UCSD-AML1 (cell line): ENCODE data around the gene LATS2.

Experiments used
- DNase-seq: peaks from one replicate; lab custom pipeline; 2025; ENCODE audit not compliant: unreplicated experiment; lab: John Stamatoyannopoulos, UW

The LATS2 gene

DNA sequence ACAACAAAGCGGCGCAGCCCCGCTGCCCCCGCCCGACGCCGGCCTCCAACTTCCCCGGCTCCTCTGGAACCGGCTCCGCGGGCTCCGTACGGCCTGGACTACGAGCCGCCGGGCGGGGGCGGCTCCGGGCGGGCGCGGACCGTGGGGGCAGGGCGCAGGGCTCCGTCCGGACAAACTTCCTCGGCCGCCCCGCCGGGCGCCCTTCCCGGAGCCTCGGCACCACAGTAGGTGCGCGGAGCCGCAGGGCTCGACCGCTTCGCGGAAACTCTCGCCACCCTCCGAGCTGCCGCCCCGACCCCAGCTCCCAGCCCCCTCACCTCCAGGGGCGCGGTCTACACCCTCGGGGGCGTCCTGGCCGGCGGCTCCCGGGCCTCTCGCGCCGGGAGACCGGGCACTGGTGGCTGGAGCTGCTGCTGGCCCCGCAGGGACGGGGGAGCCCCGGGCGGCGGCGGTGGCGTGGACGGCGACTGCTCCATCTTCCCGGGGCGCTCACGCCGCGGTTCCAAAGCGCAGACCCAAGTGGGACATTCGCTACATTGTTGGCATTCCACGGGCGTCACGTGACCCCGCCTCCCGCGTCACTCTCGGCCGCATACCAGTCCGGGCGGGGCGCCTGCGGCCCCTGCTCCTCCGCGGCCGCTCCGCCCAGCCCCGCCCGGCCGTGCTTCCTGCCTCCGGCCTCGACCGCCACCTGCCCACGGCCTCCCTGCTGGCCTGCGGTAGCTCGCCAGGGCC is at the start of gene LATS2:
TSS of gene LATS2 (minus strand) at position 558 of the 735 bp plus-strand sequence. CDS start 15,560 bp downstream, outside the sequence.
- peak; percentile 94 for DNase-seq

DNA sequence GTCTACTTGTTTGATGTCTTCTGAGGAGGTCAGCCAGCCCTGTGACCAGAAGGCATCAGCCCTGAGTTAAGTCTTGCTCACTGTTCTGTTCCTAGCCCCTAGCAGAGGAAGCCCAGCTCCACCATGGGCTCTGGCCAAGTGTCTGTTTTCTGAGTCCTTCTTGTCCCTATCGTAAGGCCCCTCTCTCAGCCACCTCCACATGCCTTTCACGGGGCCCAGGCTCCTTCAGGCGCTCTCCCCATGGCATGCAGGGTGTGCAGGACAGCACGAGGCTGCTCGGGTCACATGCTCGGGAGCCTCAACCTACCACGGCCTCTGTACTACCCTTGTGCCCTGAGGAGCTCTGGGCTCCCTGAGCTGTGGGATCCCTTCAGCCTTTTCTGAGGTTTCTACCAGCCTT is 47.8 kb upstream of the LATS2 start:
- no peak for DNase-seq

DNA sequence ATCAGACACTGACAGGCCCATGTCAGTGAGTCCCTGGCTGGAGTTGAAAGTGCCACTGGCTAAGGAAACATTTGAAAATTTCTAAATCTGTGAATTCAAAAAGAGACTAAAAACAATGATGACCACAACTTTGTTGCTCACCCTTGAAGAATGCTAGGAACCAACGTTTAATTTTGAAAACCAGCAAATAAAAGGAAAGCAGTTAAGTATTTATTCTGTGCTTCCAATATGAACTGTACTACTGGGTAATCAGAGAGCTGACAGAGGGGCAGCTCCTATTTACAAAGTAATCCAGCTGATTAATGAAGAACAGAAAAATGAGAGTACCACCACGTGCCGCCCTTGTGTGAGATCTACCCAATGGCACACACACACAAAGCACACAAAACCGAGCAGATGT is 44.7 kb upstream of the LATS2 start:
- DNase-seq: no peak

- no peak for DNase-seq
These were observed 43.0 kb upstream of the LATS2 start for GRCh38 chr13:21104199-21105019.

- no peak for DNase-seq
These were observed 40.6 kb upstream of the LATS2 start for GRCh38 chr13:21101865-21102576.

GRCh38 chr13:21100994-21101757 is 39.8 kb upstream of the LATS2 start:
- no peak for DNase-seq

DNA sequence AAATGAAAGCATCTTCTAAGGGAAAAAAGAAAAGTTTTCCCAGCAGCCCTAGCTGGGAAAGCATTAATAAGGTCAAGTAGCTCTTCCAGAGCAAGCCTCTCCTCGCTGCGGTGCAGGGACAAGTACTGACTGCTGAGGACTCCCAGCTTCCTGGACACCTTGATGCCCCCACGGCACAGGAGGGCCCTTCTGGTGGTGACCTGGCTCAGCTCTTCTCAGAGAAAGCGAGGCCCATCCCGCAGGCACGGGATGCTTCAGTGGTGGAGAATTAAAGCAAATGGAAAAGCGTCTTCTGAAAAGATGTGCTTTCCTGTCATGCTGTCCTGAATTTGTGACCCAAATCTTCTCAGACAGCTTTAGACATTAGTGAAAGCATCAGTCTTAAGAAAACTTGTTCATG is 38.8 kb upstream of the LATS2 start:
- no peak for DNase-seq

- DNase-seq: no peak
These were observed 33.9 kb upstream of the LATS2 start for GRCh38 chr13:21095311-21095710.

DNA sequence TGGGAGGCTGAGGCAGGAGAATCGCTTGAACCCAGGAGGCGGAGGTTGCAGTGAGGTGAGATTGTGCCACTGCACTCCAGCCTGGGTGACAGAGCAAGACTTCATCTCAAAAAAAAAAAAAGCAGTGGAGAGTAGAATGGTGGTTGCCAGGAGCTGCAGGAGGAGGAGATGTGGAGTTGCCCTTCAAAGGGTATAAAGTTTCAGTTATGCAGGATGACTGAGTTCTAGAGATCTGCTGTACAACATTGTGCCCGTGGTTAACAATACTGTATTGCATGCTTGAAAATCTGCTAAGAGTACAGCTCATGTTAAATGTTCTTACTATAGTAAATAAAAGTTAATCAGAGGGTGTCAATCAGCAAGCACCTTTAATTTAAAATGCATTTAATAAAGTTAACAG is 28.4 kb upstream of the LATS2 start:
- no peak for DNase-seq

GRCh38 chr13:21088534-21088933 is 27.1 kb upstream of the LATS2 start:
- DNase-seq: no peak

- DNase-seq: no peak
These were observed 25.5 kb upstream of the LATS2 start for GRCh38 chr13:21086929-21087328.

- DNase-seq: no peak
These were observed 20.5 kb upstream of the LATS2 start for GRCh38 chr13:21081926-21082325.

DNA sequence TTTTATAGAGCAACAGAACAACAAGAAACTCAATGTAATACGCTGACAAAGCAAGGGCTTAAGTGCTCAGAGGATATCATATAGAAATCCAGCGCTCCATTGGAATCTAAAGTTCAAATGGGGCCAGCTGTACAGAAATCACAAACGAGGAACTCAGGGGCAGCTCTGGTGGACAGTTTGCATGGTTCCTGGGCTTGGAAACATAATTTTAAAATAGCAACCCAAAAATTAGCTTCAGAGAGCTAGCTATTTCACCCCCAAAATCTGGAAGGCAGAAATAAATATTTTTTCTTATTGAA is 19.2 kb upstream of the LATS2 start:
- DNase-seq: no peak

- DNase-seq: peak; percentile 31
These were observed 18.6 kb upstream of the LATS2 start for GRCh38 chr13:21079761-21080592.

- DNase-seq: no peak
These were observed 17.8 kb upstream of the LATS2 start for GRCh38 chr13:21079221-21079620.

DNA sequence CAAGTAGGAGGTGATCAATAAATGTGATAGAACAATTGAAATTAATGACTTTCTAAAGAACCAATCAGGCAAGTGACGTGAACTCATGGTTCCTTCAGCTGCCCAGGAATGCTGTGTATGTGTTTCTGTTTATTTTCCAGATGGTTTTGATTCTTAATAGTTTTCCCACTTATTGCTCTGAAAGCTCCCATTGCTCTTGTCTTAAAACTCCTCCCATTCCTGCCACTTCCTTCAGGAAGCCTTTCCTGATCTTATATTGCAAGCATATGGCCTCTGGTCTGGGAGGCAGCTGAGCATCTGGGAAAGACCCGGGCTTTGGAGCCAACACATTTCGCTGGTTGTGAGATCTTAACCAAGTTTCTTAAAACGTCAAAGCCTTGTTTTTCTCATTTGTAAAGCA is 17.1 kb upstream of the LATS2 start:
- DNase-seq: no peak

DNA sequence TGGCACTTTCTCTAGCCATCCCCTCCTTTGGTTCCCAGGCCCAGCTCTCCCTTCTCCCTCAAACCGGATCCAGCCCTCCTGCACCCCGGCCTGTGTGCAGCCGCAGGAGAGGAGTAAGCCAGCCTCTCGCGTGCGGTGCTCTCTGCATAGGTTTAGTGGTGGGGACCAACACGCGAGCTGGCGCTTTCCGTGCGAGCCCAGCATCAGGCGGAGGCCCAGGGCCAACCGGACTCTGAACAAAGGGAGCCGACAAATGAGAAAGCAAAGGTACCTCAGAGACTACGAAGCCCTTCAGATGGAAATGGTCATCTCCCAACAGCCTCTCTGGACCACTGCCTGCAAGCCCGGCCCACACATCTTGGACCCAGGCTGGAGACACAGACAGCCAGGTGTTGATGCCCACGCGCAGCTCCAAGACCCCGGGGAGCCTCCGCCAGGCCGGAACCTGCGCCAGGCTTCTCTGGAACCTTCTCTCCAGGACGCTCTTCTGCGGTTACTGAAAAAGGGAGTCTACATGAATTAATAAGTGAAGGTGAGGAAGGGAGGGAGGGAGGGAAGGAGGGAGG is 16.5 kb upstream of the LATS2 start:
- DNase-seq: no peak

- no peak for DNase-seq
These were observed 15.8 kb upstream of the LATS2 start for GRCh38 chr13:21077076-21077787.

DNA sequence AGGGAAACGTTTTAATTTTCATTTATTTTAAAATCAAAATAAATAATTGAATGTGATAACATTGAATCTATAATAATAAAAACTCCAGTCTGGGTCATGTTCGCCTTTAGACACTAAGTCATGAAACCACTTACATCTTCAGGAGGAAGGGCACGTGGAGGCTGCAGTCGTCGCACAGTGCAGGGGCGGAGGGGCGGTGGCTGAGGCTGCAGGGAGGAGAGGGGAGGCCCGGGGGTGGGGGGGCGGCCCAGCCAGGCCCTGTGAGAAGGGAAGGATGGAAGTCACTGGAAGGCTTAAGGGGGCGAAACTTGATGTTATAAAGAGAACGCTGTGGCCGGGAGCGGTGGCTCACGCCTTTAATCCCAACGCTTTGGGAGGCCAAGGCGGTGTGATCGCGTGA is 14.9 kb upstream of the LATS2 start:
- DNase-seq: peak; percentile 57
